OCI-LY1 (cell line): Measurements from ENCODE around the gene B2M.
"Not testable (repeated sequence)": the region's sequence is repeated elsewhere in the genome, so short reads cannot be mapped to it uniquely, and the experiment has no call there.

Source experiments
- EZH2 ChIP-seq: fragments of 200-600 bp; sonication (generic), shearing (Covaris generic); IDR thresholded peaks from 2 replicates; pipeline ENCODE4 v1.8.0; 2017; ENCODE audit warnings: borderline replicate concordance, mixed run types, mild to moderate bottlenecking, antibody characterized with exemption, low read length, moderate library complexity, mixed read lengths
- TF ChIP-seq, protein P1 (sequence below): fragments of 200-600 bp; sonication (generic), shearing (Covaris generic); IDR thresholded peaks from 2 replicates; pipeline ENCODE4 v1.5.1; 2017; ENCODE audit warnings: mild to moderate bottlenecking, antibody characterized with exemption, low read length, moderate library complexity, mixed read lengths

DNA sequence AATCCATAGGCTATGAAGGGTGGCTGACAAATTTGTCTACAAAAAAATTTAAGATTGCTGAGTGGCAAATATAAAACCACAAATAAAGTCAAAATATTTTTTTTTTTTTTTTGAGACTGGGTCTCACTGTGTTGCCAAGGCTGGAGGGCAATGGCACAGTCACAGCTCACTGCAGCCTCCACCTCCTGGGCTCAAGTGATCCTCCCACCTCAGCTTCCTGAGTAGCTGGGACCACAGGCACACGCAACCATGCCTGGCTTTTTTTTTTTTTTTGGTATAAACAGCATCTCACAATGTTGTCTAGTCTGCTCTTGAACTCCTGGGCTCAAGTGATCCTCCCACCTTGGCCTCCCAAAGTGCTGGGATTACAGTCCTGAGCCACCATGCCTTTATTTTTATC lies 21.1 kb upstream of the B2M start:
- TF ChIP-seq, protein P1, sequence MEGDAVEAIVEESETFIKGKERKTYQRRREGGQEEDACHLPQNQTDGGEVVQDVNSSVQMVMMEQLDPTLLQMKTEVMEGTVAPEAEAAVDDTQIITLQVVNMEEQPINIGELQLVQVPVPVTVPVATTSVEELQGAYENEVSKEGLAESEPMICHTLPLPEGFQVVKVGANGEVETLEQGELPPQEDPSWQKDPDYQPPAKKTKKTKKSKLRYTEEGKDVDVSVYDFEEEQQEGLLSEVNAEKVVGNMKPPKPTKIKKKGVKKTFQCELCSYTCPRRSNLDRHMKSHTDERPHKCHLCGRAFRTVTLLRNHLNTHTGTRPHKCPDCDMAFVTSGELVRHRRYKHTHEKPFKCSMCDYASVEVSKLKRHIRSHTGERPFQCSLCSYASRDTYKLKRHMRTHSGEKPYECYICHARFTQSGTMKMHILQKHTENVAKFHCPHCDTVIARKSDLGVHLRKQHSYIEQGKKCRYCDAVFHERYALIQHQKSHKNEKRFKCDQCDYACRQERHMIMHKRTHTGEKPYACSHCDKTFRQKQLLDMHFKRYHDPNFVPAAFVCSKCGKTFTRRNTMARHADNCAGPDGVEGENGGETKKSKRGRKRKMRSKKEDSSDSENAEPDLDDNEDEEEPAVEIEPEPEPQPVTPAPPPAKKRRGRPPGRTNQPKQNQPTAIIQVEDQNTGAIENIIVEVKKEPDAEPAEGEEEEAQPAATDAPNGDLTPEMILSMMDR: not testable (repeated sequence)
- TF ChIP-seq EZH2: not testable (repeated sequence)
